GM19397 (cell line): ENCODE results near the gene APLNR.

Source experiments
- ATAC-seq: cut with Tn5 transposase; IDR thresholded peaks from one replicate; pipeline ENCODE4 v1.9.1; 2021; ENCODE audit warnings: mild to moderate bottlenecking, moderate library complexity; ENCODE audit not compliant: unreplicated experiment

APLNR gene

DNA sequence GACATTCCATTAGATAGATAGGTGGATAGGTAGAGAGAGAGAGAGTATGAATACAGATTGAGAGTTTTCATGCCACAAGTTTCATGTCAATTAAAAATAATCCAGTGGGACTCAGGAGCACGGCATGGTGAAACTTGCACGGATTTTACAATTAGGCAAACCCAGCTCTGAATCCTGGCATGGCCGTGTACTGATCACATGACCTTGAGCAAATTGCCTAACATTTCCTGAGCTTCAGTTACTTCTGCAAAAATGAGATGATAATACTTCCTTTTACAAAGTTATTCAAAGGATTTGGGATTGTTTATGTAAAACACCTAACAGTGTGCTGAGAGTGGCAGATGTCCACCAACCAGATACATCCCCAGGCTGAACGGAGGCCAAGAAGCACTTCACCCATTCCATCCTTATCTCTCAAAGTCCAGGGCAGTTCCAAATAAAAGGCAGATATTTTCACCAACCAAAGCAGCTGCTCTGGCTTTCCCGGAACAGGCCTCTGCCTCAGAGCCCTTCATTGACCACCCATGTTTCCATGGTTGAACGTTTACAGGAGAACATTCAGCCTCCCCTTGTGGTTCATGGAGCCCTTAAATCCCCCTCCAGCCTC, 17.9 kb downstream of the APLNR start:
- ATAC-seq = no peak

DNA sequence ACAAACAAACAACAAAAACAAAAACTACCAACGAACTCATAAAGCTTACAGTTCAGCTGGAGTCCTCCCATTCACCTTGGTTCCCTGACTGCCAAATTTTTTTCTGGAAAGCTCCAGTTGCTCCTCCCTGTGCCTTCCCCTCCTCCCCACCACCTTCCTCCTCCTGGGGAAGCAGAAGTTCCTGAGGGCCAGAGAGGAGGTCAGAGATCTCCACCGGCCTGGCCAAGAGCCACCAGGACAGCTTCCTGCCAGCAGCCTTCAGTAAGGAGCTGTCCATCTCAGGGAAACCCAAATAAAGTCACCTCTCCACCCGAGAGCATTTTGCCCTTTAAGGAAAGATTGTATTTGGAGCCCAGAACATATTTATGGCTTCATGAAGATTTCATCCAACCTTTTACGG, 20.0 kb downstream of the APLNR start:
- ATAC-seq = no peak

DNA sequence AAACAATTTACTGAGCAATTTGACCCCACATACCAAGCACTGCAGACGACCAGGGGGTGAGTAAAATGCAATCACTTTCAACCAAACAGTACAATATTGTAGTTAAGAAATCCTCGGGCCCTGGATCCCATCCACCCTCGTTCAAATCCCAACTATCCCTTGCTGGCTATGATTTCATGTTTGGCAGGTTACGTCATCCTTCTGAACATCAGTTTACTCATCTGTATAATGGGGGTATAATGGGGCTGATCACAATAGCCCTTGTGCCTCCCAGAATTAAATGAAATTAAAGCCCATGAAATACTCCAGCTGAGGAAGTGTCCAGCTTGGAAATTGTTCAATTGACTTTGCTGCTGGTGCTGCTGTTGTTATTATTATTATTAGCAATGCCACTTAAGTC, 20.6 kb downstream of the APLNR start:
- no peak for ATAC-seq

DNA sequence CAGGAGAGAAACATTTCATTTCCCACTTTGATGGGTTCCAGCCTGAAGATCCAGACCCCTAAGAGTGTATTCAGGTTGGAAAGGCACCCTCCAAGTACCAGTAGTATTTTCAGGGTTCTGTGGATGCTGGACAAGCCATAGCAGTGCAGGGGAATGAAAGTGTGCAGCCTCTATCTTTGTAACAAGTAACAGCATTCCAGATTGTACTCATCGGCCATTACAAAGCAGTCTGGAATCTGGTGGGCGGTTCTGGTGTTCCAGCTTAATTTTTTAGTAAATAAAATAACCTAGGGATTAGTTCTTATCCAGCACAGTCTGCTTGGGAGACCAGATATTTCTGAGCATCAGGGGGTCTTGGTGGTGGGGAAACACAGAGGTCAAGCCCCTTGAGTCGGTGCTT, 22.6 kb downstream of the APLNR start:
- ATAC-seq = no peak

DNA sequence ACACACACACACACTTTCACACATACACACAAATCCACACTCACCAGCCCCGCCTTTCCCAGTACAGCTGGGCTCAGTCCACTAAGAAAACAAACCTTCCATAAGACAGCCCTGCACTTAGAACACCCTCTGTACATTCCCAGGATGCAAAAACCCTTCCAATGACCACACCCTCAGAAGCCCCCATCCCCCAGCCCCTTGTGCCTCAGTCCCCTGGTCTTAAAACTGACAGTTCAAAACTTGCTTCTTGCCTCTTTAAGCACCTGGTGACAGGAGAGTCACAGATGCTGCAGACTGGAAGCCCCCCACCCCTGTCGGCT, 23.0 kb downstream of the APLNR start:
- no peak for ATAC-seq

DNA sequence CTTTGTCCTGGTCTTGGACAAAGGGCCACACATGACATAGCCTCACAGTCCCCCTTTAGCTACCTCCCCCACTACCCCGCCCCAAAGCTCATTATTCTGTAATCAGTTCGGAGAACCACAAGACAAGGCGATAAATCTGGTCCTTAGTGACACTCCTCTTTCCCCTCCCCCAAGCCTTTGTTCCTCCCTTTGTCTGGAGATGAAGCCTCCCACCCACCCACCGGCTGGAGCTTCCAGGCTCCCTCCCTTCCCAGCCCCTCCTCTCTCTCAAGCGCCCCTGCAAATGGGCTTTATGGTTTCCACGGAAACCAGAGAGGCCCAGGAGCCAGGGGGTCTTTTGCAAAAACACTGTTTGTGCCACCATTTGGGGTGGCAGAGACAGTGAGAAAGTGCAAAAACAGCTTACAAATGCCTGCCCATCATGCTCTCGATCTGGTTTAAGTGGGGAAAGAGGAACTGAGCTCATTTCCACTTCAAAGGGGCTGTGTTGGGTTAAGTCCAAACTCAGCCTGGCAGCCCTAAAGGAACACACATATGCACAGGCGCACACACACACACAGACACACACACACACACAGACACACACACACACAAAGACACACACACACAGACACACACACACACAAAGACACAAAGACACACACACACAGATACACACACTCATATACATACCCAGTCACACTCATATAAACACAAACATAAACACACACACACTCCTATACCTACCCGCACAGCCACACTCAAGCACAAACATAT, 23.5 kb downstream of the APLNR start:
- ATAC-seq = no peak

DNA sequence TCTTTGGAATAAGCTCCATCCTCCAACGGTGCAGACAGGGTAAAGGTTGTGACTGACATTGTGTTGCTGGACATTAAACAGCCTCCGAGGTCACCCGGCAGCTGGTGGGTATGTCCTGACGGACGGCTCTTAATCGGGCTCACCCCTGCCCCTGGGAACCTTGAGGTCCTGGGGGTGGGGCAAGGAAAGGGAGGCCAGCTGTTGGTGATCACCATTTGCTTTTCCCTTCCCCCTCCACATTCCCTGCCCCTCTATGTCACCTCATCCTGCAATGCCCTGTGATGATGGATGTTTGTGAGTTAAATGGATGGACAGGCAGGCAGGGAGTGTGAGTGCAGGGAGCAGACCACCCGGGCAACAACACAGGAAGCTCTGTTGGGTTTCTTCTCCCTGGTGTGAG, 26.3 kb downstream of the APLNR start:
- no peak for ATAC-seq

DNA sequence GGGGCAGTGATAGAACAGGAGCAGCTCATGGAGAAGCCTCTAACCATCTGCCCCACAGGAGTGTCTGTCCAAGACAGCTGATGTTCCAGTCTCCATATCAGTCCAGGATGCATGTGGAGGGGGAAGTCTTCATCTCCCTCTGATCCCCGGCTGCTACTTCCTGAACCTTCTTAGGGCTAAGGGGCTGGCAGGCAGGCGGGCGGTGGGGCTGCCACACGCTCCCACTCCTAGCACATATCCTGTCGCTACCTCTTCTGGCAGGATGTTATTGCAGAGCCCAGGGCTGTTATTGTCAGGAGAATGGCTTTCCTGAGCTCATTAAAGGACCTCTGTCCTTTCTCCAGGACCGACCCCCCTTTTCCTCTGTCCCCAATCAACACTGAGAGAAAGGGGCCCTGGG, 29.9 kb downstream of the APLNR start:
- ATAC-seq = no peak

DNA sequence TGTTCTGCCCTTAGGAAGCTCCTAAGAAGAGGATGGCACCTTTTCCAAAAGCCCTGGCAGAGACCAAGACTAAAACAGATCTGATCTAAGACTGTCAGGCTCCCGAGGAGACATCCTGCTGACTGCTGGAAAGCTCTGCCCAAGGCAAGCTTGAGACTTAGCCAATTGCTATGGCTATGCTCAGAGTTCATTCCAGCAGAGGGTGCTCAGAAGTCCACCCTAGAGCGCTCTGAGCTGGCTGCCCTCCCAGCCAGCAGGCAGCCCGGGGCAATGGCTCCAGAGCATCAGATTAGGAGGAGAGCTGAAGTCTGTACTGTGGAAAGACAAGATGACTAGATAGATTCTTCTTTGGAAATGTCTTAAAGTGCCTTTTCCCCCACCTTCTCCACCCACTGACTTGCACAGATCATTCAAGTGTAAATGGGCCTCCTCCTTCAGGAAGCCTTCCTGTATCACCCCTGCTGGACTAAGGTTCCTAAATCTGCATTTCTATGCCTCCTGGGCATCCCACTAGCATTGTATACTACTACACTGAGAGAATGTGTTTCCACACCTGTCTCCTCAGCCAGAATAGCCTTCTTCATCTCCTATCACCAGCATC, 31.9 kb downstream of the APLNR start:
- ATAC-seq = no peak

DNA sequence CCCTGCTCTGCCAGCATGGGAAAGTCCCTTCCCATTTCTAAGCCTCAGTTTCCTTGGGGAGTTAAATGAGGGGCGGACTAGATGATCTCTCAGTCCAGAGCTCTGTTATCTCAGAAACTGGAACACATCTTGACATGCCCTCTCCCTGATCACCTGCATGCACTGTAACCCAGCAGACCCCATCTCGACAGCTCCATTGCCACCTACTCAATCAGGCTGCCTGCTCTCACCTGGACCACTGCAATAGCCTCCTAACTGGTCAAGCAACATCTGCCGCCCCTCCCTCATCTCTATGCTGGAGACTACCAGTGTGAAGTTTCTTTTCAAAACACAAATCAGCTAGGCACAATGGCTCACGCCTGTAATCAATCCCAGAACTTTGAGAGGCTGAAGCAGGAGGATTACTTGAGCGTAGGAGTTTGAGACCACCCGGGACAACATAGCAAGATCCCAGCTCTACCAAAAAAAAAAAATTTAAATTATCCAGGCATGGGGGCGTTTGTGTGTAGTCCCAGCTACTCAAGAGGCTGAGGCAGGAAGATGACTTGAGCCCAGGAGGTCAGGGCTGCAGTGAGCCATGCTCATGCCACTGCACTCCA, 33.1 kb downstream of the APLNR start:
- ATAC-seq = no peak

DNA sequence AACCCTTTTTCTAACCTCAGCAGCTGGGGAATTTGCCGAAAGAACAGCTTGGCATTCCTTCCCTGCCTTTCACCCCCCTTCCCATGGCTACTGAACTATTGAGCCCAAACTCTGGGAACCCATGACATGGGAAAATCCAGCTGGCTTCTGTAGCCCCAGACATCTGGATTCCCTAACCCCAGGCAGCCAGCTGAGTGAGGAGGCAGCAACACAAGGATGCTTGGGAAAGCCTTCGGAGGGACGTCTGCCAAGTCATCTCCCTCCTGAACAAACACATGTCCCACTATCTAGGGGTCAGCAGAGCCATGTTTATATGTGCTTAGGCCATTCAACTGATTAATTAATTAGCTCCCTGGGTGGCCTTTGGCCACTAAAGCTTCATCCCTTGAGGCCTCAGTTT, 33.7 kb downstream of the APLNR start:
- no peak for ATAC-seq

DNA sequence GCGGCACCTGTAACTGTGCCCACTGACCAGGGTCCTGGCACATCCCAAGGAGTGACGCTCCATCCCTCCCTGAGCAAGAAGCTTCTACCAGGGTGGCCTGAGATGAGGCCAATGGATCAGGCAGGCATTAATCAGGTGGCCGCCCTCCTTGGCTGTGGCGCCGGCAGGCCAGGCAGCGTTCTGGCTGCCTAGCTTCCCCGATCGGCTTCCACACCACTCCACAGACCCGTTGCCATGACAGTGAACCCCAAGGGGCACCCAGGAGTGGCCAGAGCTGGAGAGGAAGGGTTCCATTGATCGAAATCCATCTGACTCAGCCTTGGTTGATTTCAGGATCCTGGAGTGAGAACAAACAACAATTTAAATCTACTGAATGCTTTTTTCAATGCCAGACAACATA, 34.8 kb downstream of the APLNR start:
- ATAC-seq = no peak

DNA sequence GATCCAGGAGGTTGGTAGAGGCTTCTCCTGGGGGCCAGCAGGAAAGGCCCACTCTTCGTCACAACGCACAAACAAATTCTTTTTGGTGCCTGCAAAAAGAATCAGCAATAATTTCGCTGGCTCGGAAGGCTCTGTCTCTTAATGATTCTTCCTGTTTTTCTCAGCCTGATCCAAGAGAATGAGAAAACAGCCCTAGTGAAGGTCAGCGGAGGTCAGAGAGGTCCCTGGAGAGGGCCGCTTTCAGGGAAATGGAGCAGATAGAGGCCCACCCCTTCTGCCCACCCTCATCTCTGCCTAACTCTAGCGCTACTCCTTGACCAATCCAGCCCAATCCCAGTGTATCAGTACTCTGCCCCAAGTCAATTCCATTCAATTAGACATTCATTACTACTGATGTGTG, 36.1 kb downstream of the APLNR start:
- no peak for ATAC-seq

DNA sequence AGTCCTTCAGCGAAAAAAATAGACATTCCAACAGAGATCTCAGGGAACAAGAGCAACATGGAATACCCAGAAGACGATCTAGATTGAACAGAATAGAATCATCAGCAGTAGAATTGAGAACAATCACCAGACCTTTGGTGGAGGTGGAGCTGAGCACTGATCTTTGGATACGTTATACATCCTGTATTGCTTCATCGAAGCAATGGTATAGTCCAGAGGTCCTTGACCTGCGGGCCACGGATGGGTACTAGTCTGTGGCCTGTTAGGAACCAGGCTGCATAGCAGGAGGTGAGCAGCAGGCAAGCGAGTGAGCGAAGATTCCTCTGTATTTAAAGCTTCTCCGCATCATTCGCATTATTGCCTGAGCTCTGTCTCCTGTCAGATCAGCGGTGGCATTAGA, 37.7 kb downstream of the APLNR start:
- ATAC-seq = no peak

DNA sequence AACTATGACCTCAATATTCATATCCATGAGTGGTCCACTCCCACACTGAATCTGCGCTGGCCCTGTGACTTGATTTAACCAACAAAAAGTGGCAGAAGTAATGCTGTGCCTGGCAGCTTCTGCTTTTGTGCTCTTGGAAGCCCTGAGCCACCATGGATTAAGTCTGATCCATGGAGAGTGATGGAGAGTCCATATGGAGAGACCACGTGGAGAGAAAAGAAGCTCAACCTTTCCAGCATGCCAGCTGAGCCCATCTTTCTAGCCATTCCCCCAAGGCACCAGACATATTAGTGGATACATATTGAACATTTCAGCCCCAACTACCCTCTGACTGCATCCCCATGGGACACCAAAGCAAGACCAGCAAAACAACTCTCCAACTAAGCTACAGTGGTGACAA, 39.3 kb downstream of the APLNR start:
- ATAC-seq = no peak

DNA sequence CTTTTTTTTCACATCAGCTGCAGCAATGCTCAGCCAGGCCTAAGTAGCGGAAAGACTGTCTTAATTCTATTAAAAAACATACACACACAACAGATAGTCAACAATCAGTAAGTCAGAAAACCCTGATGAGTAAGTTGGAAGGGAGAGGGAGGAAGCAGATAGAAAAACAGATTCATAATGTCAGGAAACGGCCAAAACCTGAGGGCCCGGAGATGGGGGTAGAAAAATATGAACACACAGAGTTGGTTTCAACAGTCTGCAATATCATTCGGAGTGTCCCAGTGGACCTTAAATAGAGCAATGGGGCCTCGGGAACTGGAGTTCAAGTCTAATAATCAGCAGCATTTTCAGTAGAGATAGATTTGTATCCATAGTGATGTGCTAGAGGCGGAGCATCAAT, 40.5 kb downstream of the APLNR start:
- ATAC-seq = no peak

DNA sequence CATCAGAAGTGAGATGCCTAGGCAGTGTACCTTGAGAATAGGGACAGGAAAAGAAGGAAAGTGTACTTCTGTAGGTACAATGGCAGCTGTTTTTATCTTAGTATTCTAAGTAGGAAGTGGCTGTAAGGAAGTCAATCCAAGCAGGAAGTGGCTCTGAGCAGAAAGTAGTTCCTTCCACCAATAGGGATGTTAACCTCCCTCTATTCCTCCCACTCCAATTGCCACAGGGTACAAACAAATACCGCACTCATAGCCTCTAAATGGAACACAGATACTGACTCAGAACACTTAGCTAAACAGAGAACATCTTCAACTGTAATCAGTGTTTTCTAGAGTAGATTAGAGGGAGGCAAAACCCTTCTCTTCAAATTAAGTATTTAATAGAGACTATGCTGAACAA, 44.7 kb downstream of the APLNR start:
- no peak for ATAC-seq

DNA sequence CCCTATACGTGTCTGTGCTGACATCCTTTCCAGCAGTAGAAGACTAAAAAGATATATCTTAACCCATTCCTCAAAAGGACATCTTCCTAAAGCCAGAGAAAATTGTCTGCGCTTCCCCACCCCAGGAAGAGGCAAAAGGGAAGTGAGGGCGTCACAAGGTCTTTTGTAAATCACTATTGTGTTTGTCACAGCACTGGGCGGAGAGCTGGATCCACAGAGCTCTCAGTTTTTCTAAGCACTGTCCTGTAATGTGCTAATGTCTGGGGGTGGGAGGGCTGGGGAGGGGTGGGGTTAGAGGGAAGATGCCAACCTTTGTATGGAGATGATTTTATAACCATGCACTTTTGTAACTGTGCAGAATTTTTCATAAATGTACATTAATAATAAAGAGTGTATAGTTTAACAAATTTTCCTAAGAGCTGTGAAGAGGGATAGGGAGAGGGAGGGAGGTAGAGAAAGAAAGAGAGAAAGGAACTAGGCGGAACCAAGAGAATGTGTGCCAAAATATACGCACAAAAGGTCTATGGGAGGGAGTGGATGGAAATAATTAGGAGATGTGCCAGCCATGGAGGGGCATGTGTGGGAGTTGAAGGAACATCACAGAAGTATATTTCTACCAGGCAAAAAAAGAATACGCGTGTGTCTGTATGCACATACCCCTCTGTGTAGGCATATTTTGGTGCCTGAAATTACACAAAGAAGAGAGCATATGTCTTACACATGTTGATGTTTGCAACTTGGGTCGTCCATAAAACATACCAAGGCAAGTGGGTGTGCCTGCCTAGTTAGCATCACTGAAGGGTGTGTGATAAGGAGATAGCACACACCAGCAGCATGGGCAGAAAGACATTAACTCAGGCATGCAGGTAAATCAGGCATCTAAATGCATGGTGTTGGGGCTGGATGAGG, 45.5 kb downstream of the APLNR start:
- ATAC-seq = no peak

DNA sequence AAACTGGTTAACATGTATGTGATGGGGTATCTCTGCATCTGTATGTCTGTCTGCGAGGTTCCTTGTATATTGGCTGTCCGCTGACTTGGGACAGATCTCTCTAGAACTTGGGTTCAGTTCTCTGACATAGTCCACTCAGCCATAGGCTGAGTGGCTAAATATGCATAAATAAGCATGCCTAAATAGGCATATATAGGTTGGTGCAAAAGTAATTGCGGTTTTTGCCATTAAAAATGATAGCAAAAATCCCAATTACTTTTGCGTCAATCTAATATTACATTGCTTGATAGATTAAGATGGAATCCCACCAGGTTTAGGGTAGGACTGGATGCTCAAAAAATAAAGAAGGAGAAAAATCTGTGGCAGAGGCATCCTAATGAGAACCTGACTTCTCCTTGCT, 46.5 kb downstream of the APLNR start:
- ATAC-seq = no peak
